ENCODE data around the gene KCNMA1. TPM values are rescaled to one million over a fixed set of nuclear protein-coding genes. Genes with fewer than 3 reads are reported as not detected.

The KCNMA1 gene
- total RNA-seq, 2 experiments from 2014 or later = not detected

- Mint-ChIP-seq H3K27me3 (peaks cover 5% of the 10 kb centered on the region), H3K4me1 (ENCODE audit: low read depth) (no peaks in the 10 kb centered on the region), H3K4me3 (no peak overlapping the region), H3K36me3 (no peaks in the 10 kb centered on the region), H3K9me3 (no peaks in the 10 kb centered on the region), H3K27ac (no peak overlapping the region)
- ChIA-PET CTCF (interaction anchor here (0.8 kb wide), 1 partner anchor 13 kb away, joined by 4 read pairs; no protein-coding TSS in a partner anchor), POLR2A (no interaction called here)
- intact Hi-C loops (cut with micrococcal nuclease) = no loop called here
- no peak for DNase-seq
Observed at GRCh38 chr10:77179015-77179695, 458.5 kb downstream of the KCNMA1 start.

DNA sequence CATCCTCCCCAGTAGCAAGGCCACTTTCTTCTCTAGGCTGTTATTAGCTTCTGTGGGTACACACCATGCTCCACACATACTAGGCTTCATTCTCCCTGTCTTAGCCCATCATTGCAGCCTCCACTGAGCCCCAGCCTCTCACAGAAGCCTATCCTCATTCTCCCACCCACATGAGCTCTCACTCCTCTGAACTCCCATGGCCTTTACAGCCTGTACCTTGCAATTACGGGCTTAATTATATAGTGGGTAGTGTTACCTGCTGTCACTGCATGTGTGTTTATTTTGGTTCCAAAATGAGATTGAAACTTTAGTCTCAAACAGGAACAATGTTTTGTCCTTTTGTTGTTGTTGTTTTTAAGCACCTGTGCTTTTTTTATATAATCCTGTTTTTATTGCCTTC, 460.0 kb downstream of the KCNMA1 start:
- no peaks in the 10 kb centered on the region for H3K36me3 Mint-ChIP-seq
- H3K27me3 Mint-ChIP-seq = peaks cover 5% of the 10 kb centered on the region
- H3K4me3 Mint-ChIP-seq = no peak overlapping the region
- POLR2A ChIA-PET = no interaction called here
- CTCF ChIA-PET = no interaction called here
- intact Hi-C loops (cut with micrococcal nuclease) = no loop called here
- no peak overlapping the region for H3K27ac Mint-ChIP-seq
- H3K4me1 Mint-ChIP-seq (ENCODE audit: low read depth) = no peaks in the 10 kb centered on the region
- no peak for DNase-seq
- H3K9me3 Mint-ChIP-seq = no peaks in the 10 kb centered on the region

- intact Hi-C loops (cut with micrococcal nuclease) = no loop called here
Observed at GRCh38 chr10:77177161-77177560, 460.4 kb downstream of the KCNMA1 start.

DNA sequence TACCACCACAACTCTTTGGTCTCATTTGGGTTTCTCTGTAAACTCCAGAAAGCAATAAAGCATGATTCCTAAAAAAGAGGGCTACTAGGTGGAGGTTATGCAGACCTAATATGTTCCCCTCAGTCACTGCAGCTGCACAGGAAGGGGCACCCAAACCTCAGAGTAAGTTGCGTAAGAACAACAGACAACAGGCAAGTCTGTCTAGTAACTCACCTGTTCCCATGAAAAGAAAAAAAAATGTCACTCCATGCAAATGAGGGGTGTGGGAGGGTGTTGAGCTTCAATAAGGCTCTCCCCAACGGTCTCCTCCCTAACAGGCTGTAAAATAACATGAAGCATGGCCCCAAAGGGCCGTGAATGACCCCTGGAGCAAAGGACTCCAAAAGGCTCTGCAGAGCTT, 461.4 kb downstream of the KCNMA1 start:
- Mint-ChIP-seq H3K27ac (no peak overlapping the region), H3K4me3 (no peak overlapping the region), H3K4me1 (ENCODE audit: low read depth) (no peaks in the 10 kb centered on the region), H3K9me3 (no peaks in the 10 kb centered on the region), H3K27me3 (peaks cover 5% of the 10 kb centered on the region), H3K36me3 (no peaks in the 10 kb centered on the region)
- POLR2A ChIA-PET = no interaction called here
- intact Hi-C loops (cut with micrococcal nuclease) = no loop called here
- DNase-seq = no peak
- CTCF ChIA-PET = interaction anchor here (4.2 to 4.7 kb wide), 2 partner anchors 464 to 534 kb away, joined by 31 to 51 read pairs; no protein-coding TSS in a partner anchor

More at GRCh38 chr10:77177161-77177560, 460.4 kb downstream of the KCNMA1 start:
- peaks cover 5% of the 10 kb centered on the region for H3K27me3 Mint-ChIP-seq
- no peak for DNase-seq
- POLR2A ChIA-PET = no interaction called here
- no peaks in the 10 kb centered on the region for H3K36me3 Mint-ChIP-seq
- no peaks in the 10 kb centered on the region for H3K4me1 Mint-ChIP-seq (ENCODE audit: low read depth)
- H3K9me3 Mint-ChIP-seq = no peaks in the 10 kb centered on the region
- no peak overlapping the region for H3K4me3 Mint-ChIP-seq
- H3K27ac Mint-ChIP-seq = no peak overlapping the region
- CTCF ChIA-PET = no interaction called here

DNA sequence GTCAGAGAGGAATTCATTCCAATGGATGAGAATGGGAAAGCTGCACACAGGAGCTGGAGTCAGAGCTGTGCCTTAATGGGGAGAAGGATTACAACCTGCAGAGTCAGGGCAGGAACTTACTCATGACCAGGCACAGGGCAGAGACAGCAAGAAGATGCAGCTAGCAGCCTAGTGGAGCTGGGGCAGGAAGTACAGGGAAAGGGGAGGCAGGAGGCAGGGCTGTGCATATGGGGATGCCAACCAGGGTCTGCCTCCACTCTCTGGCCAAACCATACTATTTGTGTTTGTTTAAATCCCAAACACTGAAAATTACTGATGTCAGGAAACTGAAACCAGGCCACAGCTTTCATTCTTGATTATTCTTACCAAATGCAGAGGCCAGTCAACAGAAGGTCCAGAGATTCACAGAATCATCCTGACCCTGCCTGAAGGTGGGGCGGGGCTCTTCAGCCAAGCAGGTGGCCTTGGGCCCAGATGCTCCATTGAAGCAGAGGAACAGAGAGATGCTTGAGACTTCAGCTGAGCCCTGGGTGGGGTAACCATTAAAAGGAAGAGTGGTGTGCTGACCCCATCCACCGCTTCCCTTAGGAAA, 461.9 kb downstream of the KCNMA1 start:
- POLR2A ChIA-PET = no interaction called here
- CTCF ChIA-PET = interaction anchor here (0.6 to 4.7 kb wide), 5 partner anchors 10 to 535 kb away, joined by 3 to 51 read pairs (median 29); no protein-coding TSS in a partner anchor
- intact Hi-C loops (cut with micrococcal nuclease) = no loop called here
- Mint-ChIP-seq H3K9me3 (no peaks in the 10 kb centered on the region), H3K27ac (no peak overlapping the region), H3K4me1 (ENCODE audit: low read depth) (no peaks in the 10 kb centered on the region), H3K27me3 (peaks cover 5% of the 10 kb centered on the region), H3K36me3 (no peaks in the 10 kb centered on the region), H3K4me3 (no peak overlapping the region)
- DNase-seq = no peak

GRCh38 chr10:77173615-77174461, 463.8 kb downstream of the KCNMA1 start:
- no peak overlapping the region for H3K27ac Mint-ChIP-seq
- no peak overlapping the region for H3K4me3 Mint-ChIP-seq
- POLR2A ChIA-PET = no interaction called here
- CTCF ChIA-PET = interaction anchor here (0.5 to 4.7 kb wide), 18 partner anchors 8 to 583 kb away, joined by 3 to 51 read pairs (median 3); no protein-coding TSS in a partner anchor
- no peaks in the 10 kb centered on the region for H3K36me3 Mint-ChIP-seq
- no peaks in the 10 kb centered on the region for H3K4me1 Mint-ChIP-seq (ENCODE audit: low read depth)
- peaks cover 3% of the 10 kb centered on the region for H3K27me3 Mint-ChIP-seq
- no peaks in the 10 kb centered on the region for H3K9me3 Mint-ChIP-seq
- DNase-seq = peak; percentile 74
- intact Hi-C loops (cut with micrococcal nuclease) = no loop called here

DNA sequence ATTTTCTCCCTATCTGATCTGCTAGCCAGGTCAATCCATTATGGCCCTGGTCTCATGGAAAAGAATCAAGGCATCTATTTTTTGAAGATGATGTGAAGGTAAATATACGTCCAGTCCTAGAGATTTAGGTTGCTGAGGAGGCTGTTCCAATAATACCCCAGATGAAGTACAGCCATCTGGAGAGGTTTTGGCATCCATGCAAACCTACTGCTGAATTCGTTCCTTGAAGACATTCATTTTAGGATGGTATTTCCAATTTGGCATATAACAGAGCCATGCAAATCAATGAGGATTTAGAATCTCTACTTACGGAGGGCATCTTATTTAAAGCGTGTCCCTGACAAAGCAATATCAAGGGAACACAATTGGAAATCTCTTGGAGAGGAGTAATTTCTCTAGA, 465.5 kb downstream of the KCNMA1 start:
- CTCF ChIA-PET = interaction anchor here (0.7 to 4.7 kb wide), 4 partner anchors 9 to 1424 kb away, joined by 3 to 51 read pairs (median 6); no protein-coding TSS in a partner anchor

DNA sequence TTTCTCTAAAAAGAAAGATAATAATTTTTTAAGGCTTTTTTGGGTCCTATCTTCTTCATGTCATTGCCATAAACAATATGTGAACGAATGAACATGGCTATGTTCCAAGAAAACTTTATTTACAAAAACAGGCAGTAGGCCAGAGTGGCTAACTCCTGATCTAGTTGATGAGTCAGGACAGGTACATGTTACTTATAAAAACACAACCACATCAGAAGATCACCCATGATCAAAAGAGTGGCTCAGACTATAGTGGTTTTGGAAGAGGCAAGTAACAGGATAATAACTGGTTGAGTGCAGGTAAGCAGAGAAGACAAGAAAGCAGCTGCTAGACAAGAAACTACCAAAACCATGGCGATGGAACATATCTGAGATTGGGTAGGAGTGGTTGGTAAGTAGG, 468.7 kb downstream of the KCNMA1 start:
- DNase-seq = no peak
- ChIA-PET CTCF (interaction anchor here (1.0 to 2.1 kb wide), 3 partner anchors 474 to 543 kb away, joined by 4 to 8 read pairs (median 5); no protein-coding TSS in a partner anchor), POLR2A (no interaction called here)
- intact Hi-C loops (cut with micrococcal nuclease) = no loop called here
- Mint-ChIP-seq H3K27me3 (peaks cover 21% of the 10 kb centered on the region), H3K4me3 (no peak overlapping the region), H3K36me3 (no peaks in the 10 kb centered on the region), H3K27ac (no peak overlapping the region), H3K9me3 (no peaks in the 10 kb centered on the region), H3K4me1 (ENCODE audit: low read depth) (peaks cover 3% of the 10 kb centered on the region)

More for the DNA sequence above, 465.5 kb downstream of the KCNMA1 start:
- Mint-ChIP-seq H3K27ac (no peak overlapping the region), H3K36me3 (no peaks in the 10 kb centered on the region), H3K4me1 (ENCODE audit: low read depth) (no peaks in the 10 kb centered on the region), H3K27me3 (peaks cover 4% of the 10 kb centered on the region), H3K9me3 (no peaks in the 10 kb centered on the region), H3K4me3 (no peak overlapping the region)
- POLR2A ChIA-PET = no interaction called here
- DNase-seq = no peak
- intact Hi-C loops (cut with micrococcal nuclease) = no loop called here

GRCh38 chr10:77168161-77168560, 469.4 kb downstream of the KCNMA1 start:
- intact Hi-C loops (cut with micrococcal nuclease) = no loop called here
- POLR2A ChIA-PET = no interaction called here
- no peak overlapping the region for H3K4me3 Mint-ChIP-seq
- no peak for DNase-seq
- H3K9me3 Mint-ChIP-seq = no peaks in the 10 kb centered on the region
- peaks cover 3% of the 10 kb centered on the region for H3K4me1 Mint-ChIP-seq (ENCODE audit: low read depth)
- H3K27ac Mint-ChIP-seq = no peak overlapping the region
- H3K36me3 Mint-ChIP-seq = no peaks in the 10 kb centered on the region
- CTCF ChIA-PET = interaction anchor here (1.0 kb wide), 2 partner anchors 473 to 475 kb away, joined by 4 read pairs; no protein-coding TSS in a partner anchor
- peaks cover 23% of the 10 kb centered on the region for H3K27me3 Mint-ChIP-seq

- Mint-ChIP-seq H3K27me3 (peaks cover 23% of the 10 kb centered on the region), H3K36me3 (no peaks in the 10 kb centered on the region), H3K9me3 (no peaks in the 10 kb centered on the region), H3K4me1 (ENCODE audit: low read depth) (peaks cover 3% of the 10 kb centered on the region), H3K4me3 (no peak overlapping the region), H3K27ac (no peak overlapping the region)
- peak; percentile 50 for DNase-seq
- ChIA-PET POLR2A (no interaction called here), CTCF (interaction anchor here (0.6 to 3.8 kb wide), 9 partner anchors 9 to 552 kb away, joined by 3 to 57 read pairs (median 4); no protein-coding TSS in a partner anchor)
- intact Hi-C loops (cut with micrococcal nuclease) = loop anchor here (1.0 kb wide), 2 partner anchors 477 to 546 kb away; no protein-coding TSS in a partner anchor
Observed at GRCh38 chr10:77165445-77166208, 472.0 kb downstream of the KCNMA1 start.

- intact Hi-C loops (cut with micrococcal nuclease) = loop anchor here (1.0 kb wide), 2 partner anchors 478 to 547 kb away; no protein-coding TSS in a partner anchor
- CTCF ChIA-PET = interaction anchor here (0.9 to 3.8 kb wide), 6 partner anchors 9 to 552 kb away, joined by 3 to 57 read pairs (median 11); no protein-coding TSS in a partner anchor
Observed at GRCh38 chr10:77164616-77165311, 472.8 kb downstream of the KCNMA1 start.

More at GRCh38 chr10:77164616-77165311, 472.8 kb downstream of the KCNMA1 start:
- H3K4me3 Mint-ChIP-seq = no peak overlapping the region
- POLR2A ChIA-PET = no interaction called here
- no peaks in the 10 kb centered on the region for H3K9me3 Mint-ChIP-seq
- no peaks in the 10 kb centered on the region for H3K36me3 Mint-ChIP-seq
- no peak overlapping the region for H3K27ac Mint-ChIP-seq
- H3K27me3 Mint-ChIP-seq = peaks cover 23% of the 10 kb centered on the region
- H3K4me1 Mint-ChIP-seq (ENCODE audit: low read depth) = peaks cover 3% of the 10 kb centered on the region
- no peak for DNase-seq

Measured in activated CD4-positive, alpha-beta memory T cell treated with anti-CD3 and anti-CD28 coated beads for 36 hours (primary cell).